HG03439 (cell line): Measurements from ENCODE around the gene UBAC1.

Experiments used
- ATAC-seq: cut with Tn5 transposase; IDR thresholded peaks from one replicate; pipeline ENCODE4 v1.9.1; 2021; ENCODE audit warnings: mild to moderate bottlenecking, moderate library complexity; ENCODE audit not compliant: unreplicated experiment

The UBAC1 gene

GRCh38 chr9:135961277-135961715 lies at the start of gene UBAC1:
UBAC1 (minus strand) TSS chr9:135961373; CDS start chr9:135961162, 211 bp downstream.
- ATAC-seq: peak; percentile 92

- no peak for ATAC-seq
Measured at GRCh38 chr9:136010615-136011361, 49.6 kb upstream of the UBAC1 start.

GRCh38 chr9:136010176-136010575 lies 49.0 kb upstream of the UBAC1 start:
- ATAC-seq: no peak

GRCh38 chr9:136009516-136009915 lies 48.3 kb upstream of the UBAC1 start:
- no peak for ATAC-seq

- ATAC-seq: no peak
Measured at GRCh38 chr9:136008693-136008997, 47.5 kb upstream of the UBAC1 start.

GRCh38 chr9:136007934-136008692 lies 46.9 kb upstream of the UBAC1 start:
- no peak for ATAC-seq

- ATAC-seq: no peak
Measured at GRCh38 chr9:136007276-136007933, 46.2 kb upstream of the UBAC1 start.

GRCh38 chr9:136006169-136006568 lies 45.0 kb upstream of the UBAC1 start:
- no peak for ATAC-seq

GRCh38 chr9:136004712-136005111 lies 43.5 kb upstream of the UBAC1 start:
- no peak for ATAC-seq

- ATAC-seq: no peak
Measured at GRCh38 chr9:136004219-136004618, 43.0 kb upstream of the UBAC1 start.

GRCh38 chr9:136003411-136004218 lies 42.4 kb upstream of the UBAC1 start:
- ATAC-seq: no peak

GRCh38 chr9:136002881-136003280 lies 41.7 kb upstream of the UBAC1 start:
- no peak for ATAC-seq

GRCh38 chr9:136002215-136002614 lies 41.0 kb upstream of the UBAC1 start:
- no peak for ATAC-seq

- no peak for ATAC-seq
Measured at GRCh38 chr9:136001231-136001630, 40.1 kb upstream of the UBAC1 start.

- ATAC-seq: no peak
Measured at GRCh38 chr9:135998410-135999071, 37.4 kb upstream of the UBAC1 start.

GRCh38 chr9:135998016-135998380 lies 36.8 kb upstream of the UBAC1 start:
- ATAC-seq: no peak

GRCh38 chr9:135997090-135998015 lies 36.2 kb upstream of the UBAC1 start:
- no peak for ATAC-seq

- ATAC-seq: no peak
Measured at GRCh38 chr9:135995816-135996215, 34.6 kb upstream of the UBAC1 start.

- no peak for ATAC-seq
Measured at GRCh38 chr9:135994501-135995192, 33.5 kb upstream of the UBAC1 start.
